Kasumi-1 (cell line): Measurements from ENCODE around the gene CLNS1A.

Experiments used
- DNase-seq, 2 experiments: peaks; one replicate each; lab custom pipeline; 2025; lab: John Stamatoyannopoulos, UW

CLNS1A gene, protein sequence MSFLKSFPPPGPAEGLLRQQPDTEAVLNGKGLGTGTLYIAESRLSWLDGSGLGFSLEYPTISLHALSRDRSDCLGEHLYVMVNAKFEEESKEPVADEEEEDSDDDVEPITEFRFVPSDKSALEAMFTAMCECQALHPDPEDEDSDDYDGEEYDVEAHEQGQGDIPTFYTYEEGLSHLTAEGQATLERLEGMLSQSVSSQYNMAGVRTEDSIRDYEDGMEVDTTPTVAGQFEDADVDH

GRCh38 chr11:77637345-77638165 lies at the start of gene CLNS1A:
CLNS1A (minus strand) TSS chr11:77637794; CDS start chr11:77637714, 80 bp downstream.
- DNase-seq = peak; percentile 98 to 99

GRCh38 chr11:77687088-77687487 lies 49.5 kb upstream of the CLNS1A start:
- DNase-seq = no peak

DNA sequence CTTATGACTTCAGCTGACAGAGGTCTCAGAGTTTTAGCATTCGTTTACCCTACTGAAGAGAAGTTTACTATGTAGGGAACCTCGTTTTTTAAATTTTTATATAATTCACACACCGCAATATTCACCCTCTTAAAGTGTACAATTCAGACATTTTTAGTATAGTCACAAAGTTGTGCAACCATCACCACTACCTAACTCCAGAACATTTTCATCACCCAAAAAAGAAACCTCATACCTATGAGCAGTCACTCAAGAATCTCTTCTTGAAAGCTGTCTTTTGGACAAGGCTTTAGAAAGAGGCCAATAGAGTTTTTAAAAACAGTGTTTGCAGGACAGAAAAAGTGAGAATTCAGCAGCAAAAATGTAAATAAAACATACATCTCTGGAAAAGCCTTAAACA lies 39.5 kb upstream of the CLNS1A start:
- DNase-seq = no peak

GRCh38 chr11:77672264-77672663 lies 34.7 kb upstream of the CLNS1A start:
- no peak for DNase-seq

GRCh38 chr11:77669848-77670511 lies 32.4 kb upstream of the CLNS1A start:
- no peak for DNase-seq

GRCh38 chr11:77668760-77669159 lies 31.2 kb upstream of the CLNS1A start:
- DNase-seq = no peak

GRCh38 chr11:77665240-77665965 lies 27.8 kb upstream of the CLNS1A start:
- no peak for DNase-seq

DNA sequence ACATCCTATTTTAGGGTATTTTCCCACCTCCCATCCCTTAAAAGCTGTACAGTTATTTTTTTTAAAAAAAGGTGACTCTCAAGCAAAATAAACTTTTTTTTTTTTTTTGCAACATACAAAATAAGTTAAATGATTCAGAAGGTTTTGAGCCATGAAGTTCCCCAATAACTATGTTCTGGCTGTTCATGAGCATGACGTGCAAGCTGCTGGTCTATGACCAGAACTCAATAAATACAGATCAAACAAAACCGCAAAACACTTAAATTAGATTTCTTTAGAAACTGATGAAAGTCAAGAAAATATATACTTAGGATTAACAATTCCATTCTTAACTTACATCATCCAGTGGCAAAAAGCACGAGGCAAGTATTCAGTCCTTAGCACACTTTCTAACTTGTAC lies 24.1 kb upstream of the CLNS1A start:
- DNase-seq = no peak

DNA sequence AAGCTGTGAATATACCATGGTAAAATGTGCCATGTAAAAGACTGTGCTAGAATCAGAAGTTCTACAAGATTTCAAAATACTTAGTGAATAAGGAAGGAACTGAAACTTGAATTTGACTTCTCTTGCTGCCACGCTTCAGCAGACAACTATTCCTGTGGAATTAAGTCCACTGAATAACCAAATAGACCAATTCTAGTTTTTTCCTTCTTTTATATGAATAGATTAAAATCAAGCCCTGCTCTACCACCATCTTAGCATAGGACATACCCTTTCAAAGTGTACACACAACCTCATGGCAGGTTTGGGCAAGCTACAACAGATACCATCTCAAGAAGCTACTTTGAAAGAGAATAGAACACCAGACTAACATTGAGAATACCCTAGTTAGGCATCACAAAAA lies 23.4 kb upstream of the CLNS1A start:
- no peak for DNase-seq

DNA sequence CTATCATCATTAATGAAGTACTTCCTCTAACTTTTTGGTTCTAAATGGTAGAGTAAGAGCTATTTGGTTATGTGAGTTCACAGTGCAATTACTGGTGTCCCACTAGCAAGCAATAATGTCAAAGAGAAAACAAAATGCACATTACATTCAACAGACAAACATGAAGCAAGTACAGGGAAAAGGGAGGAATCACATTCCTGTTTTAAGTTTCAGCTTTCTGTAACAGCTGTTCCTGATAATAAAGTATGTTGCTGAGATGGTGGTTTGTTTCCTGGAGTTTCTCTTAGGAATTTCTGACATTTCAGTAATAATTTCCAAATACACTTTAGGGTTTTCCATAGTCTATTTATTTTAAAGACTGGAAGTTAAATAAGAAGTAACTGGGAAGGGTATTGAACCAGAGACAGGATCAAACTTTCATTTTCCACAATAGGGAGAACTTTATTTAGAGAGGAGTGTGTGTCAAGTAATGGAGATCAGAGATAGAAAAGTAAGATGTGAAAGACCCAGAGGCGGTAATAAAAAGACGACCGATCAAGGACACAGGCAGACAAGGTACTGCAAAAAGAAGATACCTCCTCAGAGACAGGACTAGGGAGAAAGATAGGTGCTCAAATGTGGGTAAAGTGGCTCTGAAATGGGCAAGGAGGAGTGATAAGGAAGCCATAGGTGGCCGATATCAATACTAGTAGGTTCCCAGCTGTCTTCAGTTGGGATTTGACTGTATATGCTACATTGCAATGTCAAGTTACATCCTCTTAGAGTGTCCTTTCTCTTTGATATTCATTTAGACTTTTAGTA lies 20.8 kb upstream of the CLNS1A start:
- no peak for DNase-seq

DNA sequence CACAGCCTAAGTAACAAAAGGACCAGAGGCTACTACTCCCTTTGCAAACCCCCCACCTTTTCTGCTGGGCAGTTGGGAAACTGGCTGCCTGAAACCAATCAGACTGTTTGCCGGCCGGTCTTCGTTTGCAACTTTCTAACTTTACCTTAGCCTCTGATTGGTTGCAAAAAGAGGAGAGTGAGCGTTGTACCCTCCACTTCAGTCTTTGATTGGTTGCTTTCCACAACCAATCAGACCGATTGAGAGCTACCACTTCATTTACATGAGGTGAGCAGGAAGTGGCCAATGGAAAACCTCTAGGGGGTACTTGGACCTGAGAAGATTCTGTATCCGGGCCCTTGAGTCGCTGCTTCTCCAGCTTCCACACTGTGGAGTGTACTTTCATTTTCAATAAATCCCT lies 18.8 kb upstream of the CLNS1A start:
- DNase-seq = no peak

- no peak for DNase-seq
Measured at GRCh38 chr11:77654770-77655434, 17.3 kb upstream of the CLNS1A start.

- DNase-seq = no peak
Measured at GRCh38 chr11:77650123-77650522, 12.5 kb upstream of the CLNS1A start.

DNA sequence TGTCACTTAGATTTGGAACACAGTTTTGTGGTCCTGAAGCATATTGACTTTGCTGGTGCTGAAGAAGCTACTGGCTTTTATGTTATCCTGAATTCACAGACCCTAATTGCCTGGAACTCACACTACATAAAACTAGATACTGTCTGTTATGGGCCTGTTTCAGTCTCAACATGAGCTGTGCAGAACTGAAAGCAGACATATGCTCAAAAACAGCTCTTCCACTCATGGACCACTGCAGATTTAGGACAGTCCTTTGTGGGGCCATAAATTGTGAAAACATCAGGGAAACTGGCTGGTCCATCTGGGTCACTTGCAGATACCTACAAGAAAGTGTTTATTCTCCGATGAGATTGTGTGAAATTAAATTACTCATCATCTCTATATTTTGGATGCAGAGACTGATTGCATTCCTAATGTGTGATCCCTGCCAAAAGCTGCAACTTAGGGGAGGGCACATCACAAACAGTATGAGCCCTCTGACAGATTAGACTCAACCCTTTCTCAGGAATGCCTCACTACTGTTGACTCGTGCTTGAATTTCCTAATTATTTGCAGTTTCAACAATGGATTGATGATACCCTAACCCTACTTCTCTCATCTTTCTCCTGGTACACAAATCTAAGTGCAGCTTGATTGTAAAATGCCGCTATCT lies 10.2 kb upstream of the CLNS1A start:
- no peak for DNase-seq

DNA sequence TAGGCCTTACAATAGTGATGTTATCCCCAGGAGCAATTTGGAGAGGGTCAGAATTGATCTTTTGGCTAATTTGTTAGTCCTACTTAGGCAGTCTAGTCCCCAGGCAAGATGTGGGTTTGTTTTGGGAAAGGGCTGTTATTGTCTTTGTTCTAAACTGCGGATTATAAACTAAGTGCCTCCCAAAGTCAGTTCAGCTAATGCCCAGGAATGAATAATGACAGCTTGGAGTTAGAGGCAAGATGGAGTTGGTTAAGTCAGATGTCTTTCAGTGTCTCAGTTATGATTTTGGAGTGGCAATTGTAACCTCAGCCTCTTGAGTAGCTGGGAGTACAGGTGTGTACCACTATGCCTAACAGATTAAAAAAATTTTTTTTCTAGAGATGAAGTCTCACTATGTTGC lies 7.3 kb upstream of the CLNS1A start:
- DNase-seq = no peak

GRCh38 chr11:77642228-77642627 lies 4.6 kb upstream of the CLNS1A start:
- DNase-seq = no peak

- DNase-seq = peak; percentile 40 to 58
Measured at GRCh38 chr11:77636731-77637344, 756 bp downstream of the CLNS1A start.

DNA sequence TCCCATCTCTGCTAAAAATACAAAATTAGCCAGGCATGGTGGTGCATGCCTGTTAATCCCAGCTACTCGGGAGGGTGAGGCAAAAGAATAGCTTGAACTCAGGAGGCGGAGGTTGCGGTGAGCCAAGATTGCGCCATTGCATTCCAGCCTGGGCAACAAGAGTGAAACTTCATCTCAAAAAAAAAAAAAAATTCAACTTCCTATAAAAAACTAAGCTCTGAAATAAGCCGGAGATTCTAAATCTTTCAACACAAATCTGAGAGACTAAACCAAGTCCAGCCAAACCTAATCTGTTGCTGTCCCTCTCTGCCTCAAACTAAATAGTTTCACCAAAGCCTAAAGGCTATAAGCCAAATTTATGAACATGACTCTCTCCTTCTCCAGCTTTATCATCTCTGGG lies 3.7 kb downstream of the CLNS1A start:
- peak; percentile 43 to 44 for DNase-seq

DNA sequence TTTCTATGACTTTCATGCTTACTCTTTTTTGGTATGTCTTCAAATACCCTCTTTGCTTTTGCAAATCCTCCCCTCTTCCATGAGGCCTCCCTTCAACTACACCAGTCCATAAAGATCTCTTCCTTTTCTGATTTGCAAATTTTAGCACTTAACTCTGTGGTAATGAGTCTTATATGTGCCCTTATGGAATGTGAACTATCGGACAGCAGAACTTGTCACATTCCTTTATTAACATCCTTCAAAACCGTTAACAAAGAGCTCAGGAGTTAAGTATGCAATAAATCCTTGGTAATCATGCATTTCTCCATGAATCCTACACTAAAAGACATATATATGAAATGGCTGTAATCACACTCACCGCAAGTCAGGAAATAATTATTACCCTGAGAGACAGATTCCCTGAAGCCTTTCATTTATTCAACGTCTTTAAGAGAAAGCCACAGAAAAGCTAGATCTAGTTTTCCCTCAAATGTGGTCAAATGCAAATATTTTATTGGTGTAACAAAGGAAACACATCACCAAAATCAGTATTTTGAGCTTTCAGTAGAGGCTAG lies 7.4 kb downstream of the CLNS1A start:
- DNase-seq = no peak
